Tibial artery (tissue), 4 donors: ENCODE measurements around the gene OR6C3.
"Not testable (repeated sequence)": the region's sequence is repeated elsewhere in the genome, so short reads cannot be mapped to it uniquely, and the experiment has no call there.

Source experiments
- DNase-seq, 2 donors: peaks; one replicate each; pipeline ENCODE4 v3.0.0-alpha.2; 2019
- H3K27ac ChIP-seq, 2 donors: fragments of 200-600 bp; sonication (generic) in 1 of 2; 1 replicate in 1 of 2; 2 replicates in 1 of 2; pipeline ENCODE4 v1.5.1; 2018 to 2019; ENCODE audit warnings: mild to moderate bottlenecking in 1 of 2
- H3K27me3 ChIP-seq, 2 donors: fragments of 200-600 bp; sonication (generic) in 1 of 2; one replicate each; pipeline versions ENCODE4 v1.5.1 to v1.6.0; 2016 to 2019
- H3K36me3 ChIP-seq, 3 donors: fragments of 200-600 bp; sonication (generic) in 2 of 3; one replicate each; pipeline ENCODE4 v1.5.1; 2016 to 2019; ENCODE audit warnings: mild to moderate bottlenecking in 2 of 3
- H3K4me1 ChIP-seq, 4 donors: fragments of 200-600 bp; sonication (generic) in 2 of 4; 1 replicate in 3 of 4; 2 replicates in 1 of 4; pipeline ENCODE4 v1.5.1; 2016 to 2019
- H3K4me3 ChIP-seq, 2 donors: fragments of 200-600 bp; sonication (generic) in 1 of 2; 1 replicate in 1 of 2; 2 replicates in 1 of 2; pipeline ENCODE4 v1.5.1; 2018 to 2019; ENCODE audit warnings: mild to moderate bottlenecking in 2 of 2
- H3K9me3 ChIP-seq, 3 donors: fragments of 200-600 bp; sonication (generic) in 1 of 3; one replicate each; pipeline ENCODE4 v1.5.1; 2016 to 2019
- CTCF ChIP-seq, 2 experiments: fragments of 200-600 bp in 1 of 2; fragments of 450-650 bp in 1 of 2; IDR thresholded peaks; one replicate each; pipeline ENCODE4 v1.5.1; 2017 to 2019; ENCODE audit warnings: antibody characterized with exemption in 2 of 2, mild to moderate bottlenecking in 1 of 2, moderate library complexity in 1 of 2
- intact Hi-C: fragments of 100-400 bp; cut with DNase I; formaldehyde crosslinking; loops from one replicate; pipeline ENCODE4 v1.15.0; 2023; ENCODE audit warnings: low total_unique reads

Gene OR6C3

GRCh38 chr12:55330446-55330845, at the start of gene OR6C3:
Gene OR6C3 (plus strand): TSS chr12:55330746. CDS start chr12:55331701, 955 bp downstream.
- H3K9me3 ChIP-seq: no peaks in the 10 kb centered on the region
- H3K4me1 ChIP-seq: no peaks in the 10 kb centered on the region
- H3K27ac ChIP-seq: no peak within 1 kb of the TSS
- H3K36me3 ChIP-seq: no peaks in the 10 kb centered on the region
- no peaks in the 10 kb centered on the region for H3K27me3 ChIP-seq
- TF ChIP-seq CTCF (IDR thresholded peaks at IDR 0.05): no peak
- no peak for DNase-seq
- intact Hi-C loops: no loop called here
- H3K4me3 ChIP-seq: no peak within 1 kb of the TSS

GRCh38 chr12:55280991-55281390, 49.6 kb upstream of the OR6C3 start:
- no peak overlapping the region for H3K4me3 ChIP-seq
- H3K27me3 ChIP-seq: no peaks in the 10 kb centered on the region
- DNase-seq: no peak
- TF ChIP-seq CTCF (IDR thresholded peaks at IDR 0.05): no peak
- no peaks in the 10 kb centered on the region for H3K4me1 ChIP-seq
- no peaks in the 10 kb centered on the region for H3K9me3 ChIP-seq
- H3K27ac ChIP-seq: no peak overlapping the region
- no peaks in the 10 kb centered on the region for H3K36me3 ChIP-seq
- intact Hi-C loops: no loop called here

- Histone ChIP-seq H3K4me3 (no peak overlapping the region), H3K4me1 (no peaks in the 10 kb centered on the region), H3K9me3 (no peaks in the 10 kb centered on the region), H3K27ac (no peak overlapping the region), H3K27me3 (no peaks in the 10 kb centered on the region), H3K36me3 (no peaks in the 10 kb centered on the region)
- no peak for DNase-seq
- TF ChIP-seq CTCF (IDR thresholded peaks at IDR 0.05): no peak
- intact Hi-C loops: no loop called here
Observed at GRCh38 chr12:55289999-55290398, 40.5 kb upstream of the OR6C3 start.

GRCh38 chr12:55296469-55296868, 34.1 kb upstream of the OR6C3 start, which contains the start of gene OR6C6:
Gene OR6C6 (minus strand): TSS chr12:55296569. CDS start chr12:55295232, 1,337 bp downstream.
- no peak for TF ChIP-seq CTCF (IDR thresholded peaks at IDR 0.05)
- Histone ChIP-seq H3K9me3 (no peaks in the 10 kb centered on the region), H3K36me3 (no peaks in the 10 kb centered on the region), H3K27me3 (no peaks in the 10 kb centered on the region), H3K4me3 (no peak within 1 kb of the TSS), H3K4me1 (no peaks in the 10 kb centered on the region), H3K27ac (no peak within 1 kb of the TSS)
- intact Hi-C loops: no loop called here
- DNase-seq: no peak

- Histone ChIP-seq H3K4me3 (no peak within 1 kb of the TSS), H3K9me3 (no peaks in the 10 kb centered on the region), H3K36me3 (no peaks in the 10 kb centered on the region), H3K27ac (no peak within 1 kb of the TSS), H3K27me3 (no peaks in the 10 kb centered on the region), H3K4me1 (no peaks in the 10 kb centered on the region)
- intact Hi-C loops: no loop called here
- no peak for TF ChIP-seq CTCF (IDR thresholded peaks at IDR 0.05)
- DNase-seq: no peak
Observed at GRCh38 chr12:55314043-55314442, 16.5 kb upstream of the OR6C3 start, which contains the start of gene OR6C1. Gene OR6C1 (plus strand): TSS chr12:55314343. CDS start chr12:55320600, 6,257 bp downstream.

GRCh38 chr12:55320201-55320600, 10.3 kb upstream of the OR6C3 start:
- no peaks in the 10 kb centered on the region for H3K9me3 ChIP-seq
- H3K4me3 ChIP-seq: no peak overlapping the region
- DNase-seq: no peak
- intact Hi-C loops: no loop called here
- no peaks in the 10 kb centered on the region for H3K27me3 ChIP-seq
- no peaks in the 10 kb centered on the region for H3K36me3 ChIP-seq
- H3K27ac ChIP-seq: no peak overlapping the region
- TF ChIP-seq CTCF (IDR thresholded peaks at IDR 0.05): no peak
- H3K4me1 ChIP-seq: no peaks in the 10 kb centered on the region

GRCh38 chr12:55325801-55326200, 4.7 kb upstream of the OR6C3 start:
- H3K27me3 ChIP-seq, DNase-seq, H3K9me3 ChIP-seq, H3K4me3 ChIP-seq, H3K27ac ChIP-seq, H3K4me1 ChIP-seq, H3K36me3 ChIP-seq, intact Hi-C loops: not testable (repeated sequence)
